GM12878 (cell line): ENCODE measurements around the gene GALNT9.

Source experiments
- CBFB ChIP-seq: IDR thresholded peaks from 2 replicates; pipeline ENCODE4 v1.6.1; 2016; ENCODE audit warnings: antibody characterized with exemption, low read depth
- EZH2 ChIP-seq: IDR thresholded peaks from 2 replicates; pipeline ENCODE4 v1.6.1; 2012; ENCODE audit warnings: low read depth, mild to moderate bottlenecking, control low read depth, inconsistent platforms, low read length, borderline replicate concordance; ENCODE audit not compliant: control insufficient read depth
- NFIC ChIP-seq: IDR thresholded peaks from 2 replicates; pipeline ENCODE4 v1.6.1; 2012; ENCODE audit warnings: low read depth, mild to moderate bottlenecking, inconsistent platforms, low read length, moderate library complexity
- TF ChIP-seq, protein P1 (sequence below): IDR thresholded peaks from 2 replicates; pipeline ENCODE4 v1.6.1; 2011; ENCODE audit warnings: mild to moderate bottlenecking, low read depth, low read length, moderate library complexity; ENCODE audit not compliant: insufficient replicate concordance
- TF ChIP-seq, protein P2 (sequence below): fragments of 450-650 bp; IDR thresholded peaks from 2 replicates; pipeline ENCODE4 v1.6.1; 2017; ENCODE audit warnings: antibody characterized with exemption, mild to moderate bottlenecking, moderate library complexity

DNA sequence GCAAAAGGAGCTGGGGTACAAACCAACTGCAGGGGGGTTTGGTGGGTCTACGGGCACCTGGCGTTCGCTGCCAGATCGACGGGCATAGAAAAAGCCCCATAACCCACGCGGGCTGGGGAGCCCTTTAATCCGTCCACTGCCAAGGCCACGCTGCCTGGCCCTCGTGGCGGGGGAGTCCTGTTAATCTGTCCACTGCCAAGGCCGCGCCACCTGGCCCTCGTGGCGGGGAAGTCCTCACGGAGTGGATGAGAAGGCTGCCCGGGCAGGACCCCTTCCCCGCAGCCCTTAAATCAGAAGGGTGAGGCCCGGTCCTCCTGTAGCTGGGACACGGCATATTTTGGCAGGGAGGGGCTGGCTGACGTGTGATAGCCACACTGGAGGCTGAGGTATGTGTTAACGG is 99.0 kb downstream of the GALNT9 start:
- TF ChIP-seq, protein P1, sequence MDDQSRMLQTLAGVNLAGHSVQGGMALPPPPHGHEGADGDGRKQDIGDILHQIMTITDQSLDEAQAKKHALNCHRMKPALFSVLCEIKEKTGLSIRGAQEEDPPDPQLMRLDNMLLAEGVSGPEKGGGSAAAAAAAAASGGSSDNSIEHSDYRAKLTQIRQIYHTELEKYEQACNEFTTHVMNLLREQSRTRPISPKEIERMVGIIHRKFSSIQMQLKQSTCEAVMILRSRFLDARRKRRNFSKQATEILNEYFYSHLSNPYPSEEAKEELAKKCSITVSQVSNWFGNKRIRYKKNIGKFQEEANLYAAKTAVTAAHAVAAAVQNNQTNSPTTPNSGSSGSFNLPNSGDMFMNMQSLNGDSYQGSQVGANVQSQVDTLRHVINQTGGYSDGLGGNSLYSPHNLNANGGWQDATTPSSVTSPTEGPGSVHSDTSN = no peak
- no peak for TF ChIP-seq EZH2
- TF ChIP-seq CBFB = no peak
- TF ChIP-seq NFIC = no peak
- TF ChIP-seq, protein P2, sequence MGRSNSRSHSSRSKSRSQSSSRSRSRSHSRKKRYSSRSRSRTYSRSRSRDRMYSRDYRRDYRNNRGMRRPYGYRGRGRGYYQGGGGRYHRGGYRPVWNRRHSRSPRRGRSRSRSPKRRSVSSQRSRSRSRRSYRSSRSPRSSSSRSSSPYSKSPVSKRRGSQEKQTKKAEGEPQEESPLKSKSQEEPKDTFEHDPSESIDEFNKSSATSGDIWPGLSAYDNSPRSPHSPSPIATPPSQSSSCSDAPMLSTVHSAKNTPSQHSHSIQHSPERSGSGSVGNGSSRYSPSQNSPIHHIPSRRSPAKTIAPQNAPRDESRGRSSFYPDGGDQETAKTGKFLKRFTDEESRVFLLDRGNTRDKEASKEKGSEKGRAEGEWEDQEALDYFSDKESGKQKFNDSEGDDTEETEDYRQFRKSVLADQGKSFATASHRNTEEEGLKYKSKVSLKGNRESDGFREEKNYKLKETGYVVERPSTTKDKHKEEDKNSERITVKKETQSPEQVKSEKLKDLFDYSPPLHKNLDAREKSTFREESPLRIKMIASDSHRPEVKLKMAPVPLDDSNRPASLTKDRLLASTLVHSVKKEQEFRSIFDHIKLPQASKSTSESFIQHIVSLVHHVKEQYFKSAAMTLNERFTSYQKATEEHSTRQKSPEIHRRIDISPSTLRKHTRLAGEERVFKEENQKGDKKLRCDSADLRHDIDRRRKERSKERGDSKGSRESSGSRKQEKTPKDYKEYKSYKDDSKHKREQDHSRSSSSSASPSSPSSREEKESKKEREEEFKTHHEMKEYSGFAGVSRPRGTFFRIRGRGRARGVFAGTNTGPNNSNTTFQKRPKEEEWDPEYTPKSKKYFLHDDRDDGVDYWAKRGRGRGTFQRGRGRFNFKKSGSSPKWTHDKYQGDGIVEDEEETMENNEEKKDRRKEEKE = no peak
